Measurements from ENCODE around the gene H3-3A. TPM values are rescaled to one million over a fixed set of nuclear protein-coding genes. Genes with fewer than 3 reads are reported as not detected.
A peak's percentile ranks its signal among the peaks of the same experiment; 100 is the strongest.

The H3-3A gene
- polyA plus RNA-seq, 3 donors: 961 to 1,826 (median 1,812) TPM

- intact Hi-C loops (cut with micrococcal nuclease): no loop called here
- Histone ChIP-seq H3K27me3 (ENCODE audit: control insufficient read depth in 2 of 2, insufficient read depth in 2 of 2, low read length in 2 of 2) (no peaks in the 10 kb centered on the region), H2AFZ (ENCODE audit: insufficient read depth, low read depth, low read length, poor library complexity, severe bottlenecking) (no peak overlapping the region), H3K4me2 (replicated peaks; ENCODE audit: extremely low read depth, low read length, poor library complexity, severe bottlenecking) (no peak overlapping the region), H3K4me3 (replicated peaks in 1 of 3; ENCODE audit: low read depth in 2 of 3, low read length in 3 of 3) (no peak overlapping the region), H3K9me3 (replicated peaks in 1 of 2; ENCODE audit: control insufficient read depth in 1 of 2, insufficient read depth in 1 of 2, low read length in 2 of 2) (peaks cover 0 to 1% of the 10 kb centered on the region in 2 donors), H3K4me1 (ENCODE audit: control insufficient read depth in 1 of 2, insufficient read depth in 2 of 2, low read length in 2 of 2) (peaks cover 27 to 54% of the 10 kb centered on the region in 2 donors), H3K9ac (ENCODE audit: insufficient read depth, low read length, poor library complexity, severe bottlenecking) (no peak overlapping the region), H4K20me1 (ENCODE audit: insufficient read depth, low read length) (no peaks in the 10 kb centered on the region), H3K79me2 (ENCODE audit: insufficient read depth, low read length) (no peaks in the 10 kb centered on the region), H3K27ac (ENCODE audit: low read depth in 1 of 2, low read length in 2 of 2) (no peak overlapping the region), H3K36me3 (replicated peaks in 1 of 2; ENCODE audit: control insufficient read depth in 1 of 2, insufficient read depth in 2 of 2, low read length in 2 of 2) (peaks cover 2 to 10% of the 10 kb centered on the region in 2 donors)
- Mint-ChIP-seq H3K36me3 (peaks cover 12 to 15% of the 10 kb centered on the region in 2 donors), H3K4me1 (peaks cover 38% of the 10 kb centered on the region), H3K4me3 (no peak overlapping the region), H3K9me3 (peaks cover 0 to 1% (median under 1%) of the 10 kb centered on the region in 7 donors), H3K27me3 (ENCODE audit: low read depth in 3 of 3) (peaks cover 0 to 2% (median 0%) of the 10 kb centered on the region in 3 donors), H3K27ac (no peak overlapping the region)
- no peak for DNase-seq
- no peak for TF ChIP-seq CTCF (IDR thresholded peaks at IDR 0.05)
- no CpG with 5 or more reads among the region's 4 CpGs for WGBS (ENCODE audit: insufficient coverage)
Observed at GRCh38 chr1:226050133-226050532, 12.4 kb upstream of the H3-3A start.

DNA sequence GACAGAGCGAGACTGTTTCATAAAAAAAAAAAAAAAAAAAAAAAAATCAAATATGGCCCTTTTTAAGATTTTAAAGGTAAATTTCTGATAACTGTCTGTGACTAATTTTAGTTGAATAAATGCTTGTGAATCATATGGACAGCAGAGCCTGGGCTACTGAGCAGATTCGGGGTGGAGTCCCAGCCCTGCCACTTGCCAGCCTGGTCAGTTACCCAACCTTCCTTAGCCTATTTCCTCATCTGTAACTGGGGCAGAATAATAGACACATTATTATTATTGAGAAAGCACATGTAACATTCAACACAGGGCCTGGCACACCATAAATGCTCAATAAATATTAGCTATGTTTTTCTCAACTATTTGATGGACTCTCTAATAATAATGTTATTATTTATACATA is 11.2 kb upstream of the H3-3A start:
- H3K36me3 Mint-ChIP-seq: peaks cover 14 to 21% of the 10 kb centered on the region in 2 donors
- intact Hi-C loops (cut with micrococcal nuclease): no loop called here
- peak overlapping the region; percentile 46 to 88 (median 82) for H3K27ac Mint-ChIP-seq
- peaks cover 5 to 20% of the 10 kb centered on the region in 2 donors for H3K36me3 ChIP-seq (replicated peaks in 1 of 2; ENCODE audit: control insufficient read depth in 1 of 2, insufficient read depth in 2 of 2, low read length in 2 of 2)
- H3K4me3 ChIP-seq (replicated peaks in 1 of 3; ENCODE audit: low read depth in 2 of 3, low read length in 3 of 3): no peak overlapping the region
- no peaks in the 10 kb centered on the region for H3K9me3 ChIP-seq (replicated peaks in 1 of 2; ENCODE audit: control insufficient read depth in 1 of 2, insufficient read depth in 1 of 2, low read length in 2 of 2)
- peaks cover 27 to 48% of the 10 kb centered on the region in 2 donors for H3K4me1 ChIP-seq (ENCODE audit: control insufficient read depth in 1 of 2, insufficient read depth in 2 of 2, low read length in 2 of 2)
- no peaks in the 10 kb centered on the region for H3K27me3 ChIP-seq (ENCODE audit: control insufficient read depth in 2 of 2, insufficient read depth in 2 of 2, low read length in 2 of 2)
- 17% methylated on average over 1 of the region's 2 CpGs for WGBS (ENCODE audit: insufficient coverage)
- peaks cover 32% of the 10 kb centered on the region for H3K4me1 Mint-ChIP-seq
- H3K4me3 Mint-ChIP-seq: no peak overlapping the region
- peaks cover 0 to 1% (median 0%) of the 10 kb centered on the region in 7 donors for H3K9me3 Mint-ChIP-seq
- no peak for TF ChIP-seq CTCF (IDR thresholded peaks at IDR 0.05)
- no peak overlapping the region for H3K9ac ChIP-seq (ENCODE audit: insufficient read depth, low read length, poor library complexity, severe bottlenecking)
- H3K4me2 ChIP-seq (replicated peaks; ENCODE audit: extremely low read depth, low read length, poor library complexity, severe bottlenecking): no peak overlapping the region
- peak overlapping the region in 1 of 2 donors; percentile 38 for H3K27ac ChIP-seq (ENCODE audit: low read depth in 1 of 2, low read length in 2 of 2)
- H4K20me1 ChIP-seq (ENCODE audit: insufficient read depth, low read length): no peaks in the 10 kb centered on the region
- H3K79me2 ChIP-seq (ENCODE audit: insufficient read depth, low read length): no peaks in the 10 kb centered on the region
- no peak overlapping the region for H2AFZ ChIP-seq (ENCODE audit: insufficient read depth, low read depth, low read length, poor library complexity, severe bottlenecking)
- DNase-seq: peak; percentile 83 to 92 (median 87)
- peaks cover 0 to 2% (median 0%) of the 10 kb centered on the region in 3 donors for H3K27me3 Mint-ChIP-seq (ENCODE audit: low read depth in 3 of 3)

Measured in CD14-positive monocyte (primary cell).